Measurements from ENCODE around the gene ENO2. TPM values are rescaled to one million over a fixed set of nuclear protein-coding genes. Genes with fewer than 3 reads are reported as not detected.

ENO2 gene
- total and polyA plus RNA-seq, 2 experiments from 2014 or later: 43.5 to 53.5 TPM

- no peaks in the 10 kb centered on the region for H3K79me2 ChIP-seq (replicated peaks; ENCODE audit: insufficient read depth)
- H3K36me3 ChIP-seq (ENCODE audit: insufficient read depth): no peaks in the 10 kb centered on the region
- H4K20me1 ChIP-seq (replicated peaks; ENCODE audit: insufficient read depth): no peaks in the 10 kb centered on the region
- peak; percentile 100 for DNase-seq (ENCODE audit: low spot score)
- H3K27me3 ChIP-seq (ENCODE audit: insufficient read depth): no peaks in the 10 kb centered on the region
- Mint-ChIP-seq H3K9me3 (no peaks in the 10 kb centered on the region), H3K27ac (no peak within 1 kb of the TSS; the same call in 1 of the 2 replicates), H3K4me3 (no peak within 1 kb of the TSS), H3K27me3 (ENCODE audit: insufficient read depth, low read depth, poor library complexity) (peaks cover 2% of the 10 kb centered on the region), H3K4me1 (no peaks in the 10 kb centered on the region; the same call in 1 of the 3 replicates), H3K36me3 (ENCODE audit: low read depth) (no peaks in the 10 kb centered on the region)
- ATAC-seq: peak; percentile 96
- H3K4me1 ChIP-seq (ENCODE audit: insufficient read depth): peaks cover 17% of the 10 kb centered on the region
- TF ChIP-seq POLR2AphosphoS5 (IDR thresholded peaks at IDR 0.05; ENCODE audit: low read depth) (peak; percentile 63), ZNF331 (CRISPR knock-in tag; IDR thresholded peaks at IDR 0.05; ENCODE audit: low read depth) (no peak), CREB1 (CRISPR knock-in tag; IDR thresholded peaks at IDR 0.05; ENCODE audit: low read depth) (peak; percentile 84), STAT1 (IDR thresholded peaks at IDR 0.05; ENCODE audit: unreplicated experiment) (no peak), EZH2phosphoT487 (IDR thresholded peaks at IDR 0.05; ENCODE audit: unreplicated experiment) (no peak)
- TF ChIP-seq, protein P1, sequence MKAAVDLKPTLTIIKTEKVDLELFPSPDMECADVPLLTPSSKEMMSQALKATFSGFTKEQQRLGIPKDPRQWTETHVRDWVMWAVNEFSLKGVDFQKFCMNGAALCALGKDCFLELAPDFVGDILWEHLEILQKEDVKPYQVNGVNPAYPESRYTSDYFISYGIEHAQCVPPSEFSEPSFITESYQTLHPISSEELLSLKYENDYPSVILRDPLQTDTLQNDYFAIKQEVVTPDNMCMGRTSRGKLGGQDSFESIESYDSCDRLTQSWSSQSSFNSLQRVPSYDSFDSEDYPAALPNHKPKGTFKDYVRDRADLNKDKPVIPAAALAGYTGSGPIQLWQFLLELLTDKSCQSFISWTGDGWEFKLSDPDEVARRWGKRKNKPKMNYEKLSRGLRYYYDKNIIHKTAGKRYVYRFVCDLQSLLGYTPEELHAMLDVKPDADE (IDR thresholded peaks at IDR 0.05): 0 out of 2 replicates have a peak, but pooled peaks have one; percentile 31
- peak within 1 kb of the TSS; percentile 91 for H3K4me2 ChIP-seq
- peaks cover 6% of the 10 kb centered on the region; the same call in 1 of the 2 replicates for H3F3A ChIP-seq (replicated peaks; ENCODE audit: low read depth)
- H3K9me2 ChIP-seq (ENCODE audit: insufficient read depth): no peaks in the 10 kb centered on the region
- peak within 1 kb of the TSS; percentile 67 for H3K4me3 ChIP-seq
- H2AFZ ChIP-seq: peak within 1 kb of the TSS; percentile 57
- H3K27ac ChIP-seq (ENCODE audit: low read depth): peak within 1 kb of the TSS; percentile 88
These were observed 9.8 kb upstream of the ENO2 start, which contains the start of gene LRRC23 for GRCh38 chr12:6904280-6905276. Gene LRRC23 (plus strand): TSS chr12:6904822. CDS start chr12:6905634, 812 bp downstream.

DNA sequence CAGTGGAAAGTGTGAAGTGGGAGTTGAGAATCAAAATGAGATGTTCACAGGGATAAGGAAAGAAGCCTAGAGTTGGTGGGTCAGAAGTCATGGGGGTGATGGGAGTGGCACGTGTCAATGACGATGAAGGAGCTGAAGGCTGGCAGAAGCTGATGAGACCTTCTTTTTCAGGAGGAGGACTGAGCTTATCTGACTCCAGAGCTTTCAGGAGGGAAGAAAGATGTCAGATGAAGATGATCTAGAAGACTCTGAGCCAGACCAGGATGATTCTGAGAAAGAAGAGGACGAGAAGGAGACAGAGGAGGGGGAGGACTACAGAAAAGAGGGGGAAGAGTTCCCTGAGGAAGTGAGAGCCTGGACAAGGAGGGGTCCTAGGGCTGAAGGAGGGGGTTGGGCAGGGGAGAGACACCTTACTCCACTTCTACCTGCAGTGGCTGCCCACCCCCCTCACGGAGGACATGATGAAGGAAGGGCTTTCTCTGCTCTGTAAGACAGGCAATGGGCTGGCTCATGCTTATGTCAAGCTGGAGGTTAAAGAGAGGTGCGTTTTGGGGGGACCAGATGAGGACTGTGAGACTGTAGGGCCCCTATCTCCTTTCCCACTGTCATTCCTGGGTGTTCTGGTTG lies 8.9 kb upstream of the ENO2 start:
- Mint-ChIP-seq H3K9me3 (no peaks in the 10 kb centered on the region), H3K27ac (no peak overlapping the region)
- no peaks in the 10 kb centered on the region for H3K9me2 ChIP-seq (ENCODE audit: insufficient read depth)
- TF ChIP-seq, protein P2, sequence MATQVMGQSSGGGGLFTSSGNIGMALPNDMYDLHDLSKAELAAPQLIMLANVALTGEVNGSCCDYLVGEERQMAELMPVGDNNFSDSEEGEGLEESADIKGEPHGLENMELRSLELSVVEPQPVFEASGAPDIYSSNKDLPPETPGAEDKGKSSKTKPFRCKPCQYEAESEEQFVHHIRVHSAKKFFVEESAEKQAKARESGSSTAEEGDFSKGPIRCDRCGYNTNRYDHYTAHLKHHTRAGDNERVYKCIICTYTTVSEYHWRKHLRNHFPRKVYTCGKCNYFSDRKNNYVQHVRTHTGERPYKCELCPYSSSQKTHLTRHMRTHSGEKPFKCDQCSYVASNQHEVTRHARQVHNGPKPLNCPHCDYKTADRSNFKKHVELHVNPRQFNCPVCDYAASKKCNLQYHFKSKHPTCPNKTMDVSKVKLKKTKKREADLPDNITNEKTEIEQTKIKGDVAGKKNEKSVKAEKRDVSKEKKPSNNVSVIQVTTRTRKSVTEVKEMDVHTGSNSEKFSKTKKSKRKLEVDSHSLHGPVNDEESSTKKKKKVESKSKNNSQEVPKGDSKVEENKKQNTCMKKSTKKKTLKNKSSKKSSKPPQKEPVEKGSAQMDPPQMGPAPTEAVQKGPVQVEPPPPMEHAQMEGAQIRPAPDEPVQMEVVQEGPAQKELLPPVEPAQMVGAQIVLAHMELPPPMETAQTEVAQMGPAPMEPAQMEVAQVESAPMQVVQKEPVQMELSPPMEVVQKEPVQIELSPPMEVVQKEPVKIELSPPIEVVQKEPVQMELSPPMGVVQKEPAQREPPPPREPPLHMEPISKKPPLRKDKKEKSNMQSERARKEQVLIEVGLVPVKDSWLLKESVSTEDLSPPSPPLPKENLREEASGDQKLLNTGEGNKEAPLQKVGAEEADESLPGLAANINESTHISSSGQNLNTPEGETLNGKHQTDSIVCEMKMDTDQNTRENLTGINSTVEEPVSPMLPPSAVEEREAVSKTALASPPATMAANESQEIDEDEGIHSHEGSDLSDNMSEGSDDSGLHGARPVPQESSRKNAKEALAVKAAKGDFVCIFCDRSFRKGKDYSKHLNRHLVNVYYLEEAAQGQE (IDR thresholded peaks at IDR 0.05; ENCODE audit: unreplicated experiment): no peak
- TF ChIP-seq POLR2AphosphoS5 (IDR thresholded peaks at IDR 0.05; ENCODE audit: low read depth) (no peak), CTCF (conservative IDR thresholded peaks at IDR 0.05; ENCODE audit: low read depth in 2 of 2) (no peak), ZNF331 (CRISPR knock-in tag; IDR thresholded peaks at IDR 0.05; ENCODE audit: low read depth) (no peak), STAT1 (IDR thresholded peaks at IDR 0.05; ENCODE audit: unreplicated experiment) (no peak), ZNF114 (CRISPR knock-in tag; IDR thresholded peaks at IDR 0.05) (no peak), JUNB (IDR thresholded peaks at IDR 0.05; ENCODE audit: unreplicated experiment) (no peak), NANOG (IDR thresholded peaks at IDR 0.05; ENCODE audit: borderline replicate concordance) (no peak), EZH2 (IDR thresholded peaks at IDR 0.05; ENCODE audit: low read depth, unreplicated experiment) (no peak)
- TF ChIP-seq, protein P1 (IDR thresholded peaks at IDR 0.05): no peak

More for the DNA sequence above, 8.9 kb upstream of the ENO2 start:
- Histone ChIP-seq H3K4me1 (ENCODE audit: insufficient read depth) (peaks cover 17% of the 10 kb centered on the region), H4K20me1 (replicated peaks; ENCODE audit: insufficient read depth) (no peaks in the 10 kb centered on the region), H3F3A (replicated peaks; ENCODE audit: low read depth) (peaks cover 6% of the 10 kb centered on the region; the same call in 1 of the 2 replicates), H2AFZ (peak overlapping the region; percentile 57), H3K79me2 (replicated peaks; ENCODE audit: insufficient read depth) (no peaks in the 10 kb centered on the region), H3K27ac (ENCODE audit: low read depth) (peak overlapping the region; percentile 88), H3K4me2 (peak overlapping the region; percentile 91), H3K27me3 (ENCODE audit: insufficient read depth) (no peaks in the 10 kb centered on the region), H3K4me3 (peak overlapping the region; percentile 67), H3K36me3 (ENCODE audit: insufficient read depth) (no peaks in the 10 kb centered on the region)
- ATAC-seq: no peak
- Mint-ChIP-seq H3K27me3 (ENCODE audit: insufficient read depth, low read depth, poor library complexity) (peaks cover 2% of the 10 kb centered on the region), H3K4me1 (no peaks in the 10 kb centered on the region; the same call in 2 of the 3 replicates), H3K36me3 (ENCODE audit: low read depth) (no peaks in the 10 kb centered on the region), H3K4me3 (no peak overlapping the region)
- no peak for DNase-seq (ENCODE audit: low spot score)

All from GM23338 (cell line).